GF-D8 (cell line): ENCODE data around the gene WDR93.

ENCODE experiments used
- DNase-seq: peaks from one replicate; lab custom pipeline; 2025; lab: John Stamatoyannopoulos, UW

Gene WDR93

GRCh38 chr15:89690276-89691218 is at the start of gene WDR93, which contains the start of gene PEX11A:
Gene WDR93 (plus strand): TSS chr15:89690811. CDS start chr15:89701747, 10,936 bp downstream.
Gene PEX11A (minus strand): TSS chr15:89690754. CDS start chr15:89690632, 122 bp downstream.
- no peak for DNase-seq

- DNase-seq: no peak
Measured at GRCh38 chr15:89641053-89641452, 49.6 kb upstream of the WDR93 start.

GRCh38 chr15:89642106-89642505 is 48.5 kb upstream of the WDR93 start:
- no peak for DNase-seq

GRCh38 chr15:89645680-89646079 is 44.9 kb upstream of the WDR93 start:
- DNase-seq: no peak

GRCh38 chr15:89646416-89647141 is 44.0 kb upstream of the WDR93 start:
- no peak for DNase-seq

GRCh38 chr15:89647191-89647851 is 43.3 kb upstream of the WDR93 start:
- DNase-seq: no peak

GRCh38 chr15:89648106-89649012 is 42.3 kb upstream of the WDR93 start:
- DNase-seq: no peak

GRCh38 chr15:89649013-89649625 is 41.5 kb upstream of the WDR93 start:
- no peak for DNase-seq

- DNase-seq: no peak
Measured at GRCh38 chr15:89649716-89650115, 40.9 kb upstream of the WDR93 start.

- DNase-seq: no peak
Measured at GRCh38 chr15:89652131-89652530, 38.5 kb upstream of the WDR93 start.

- no peak for DNase-seq
Measured at GRCh38 chr15:89652666-89653065, 37.9 kb upstream of the WDR93 start.

GRCh38 chr15:89653578-89653977 is 37.0 kb upstream of the WDR93 start:
- no peak for DNase-seq

GRCh38 chr15:89654301-89654761 is 36.3 kb upstream of the WDR93 start:
- no peak for DNase-seq

- DNase-seq: no peak
Measured at GRCh38 chr15:89654847-89655805, 35.5 kb upstream of the WDR93 start, which contains the start of gene KIF7. Gene KIF7 (minus strand): TSS chr15:89655467. CDS start chr15:89652930, 2,537 bp downstream.

- no peak for DNase-seq
Measured at GRCh38 chr15:89656116-89656815, 34.3 kb upstream of the WDR93 start.

GRCh38 chr15:89657686-89658200 is 32.9 kb upstream of the WDR93 start:
- DNase-seq: no peak

- no peak for DNase-seq
Measured at GRCh38 chr15:89659295-89659694, 31.3 kb upstream of the WDR93 start.

- no peak for DNase-seq
Measured at GRCh38 chr15:89660556-89660955, 30.1 kb upstream of the WDR93 start.
